ENCODE results near the gene SLC17A3.

The SLC17A3 gene

GRCh38 chr6:25874118-25874517 lies at the start of gene SLC17A3:
Gene SLC17A3, minus strand, starts transcription at chr6:25874243. Its CDS starts 5,856 bp downstream, at chr6:25868387.
- no peak for TF ChIP-seq JUND (IDR thresholded peaks at IDR 0.05; ENCODE audit: low read depth)
- in situ Hi-C loops (cut with HindIII; ENCODE audit: low pct_unique_long_range_greater_than_20kb, low sequenced_read_pairs), result no loop called here
- DNase-seq (ENCODE audit: low read depth in 1 of 2, low spot score in 1 of 2), result no peak

GRCh38 chr6:25922301-25922700 lies 48.3 kb upstream of the SLC17A3 start:
- no peak for TF ChIP-seq JUND (IDR thresholded peaks at IDR 0.05; ENCODE audit: low read depth)
- DNase-seq (ENCODE audit: low read depth in 1 of 2, low spot score in 1 of 2), result no peak
- in situ Hi-C loops (cut with HindIII; ENCODE audit: low pct_unique_long_range_greater_than_20kb, low sequenced_read_pairs), result no loop called here

- in situ Hi-C loops (cut with HindIII; ENCODE audit: low pct_unique_long_range_greater_than_20kb, low sequenced_read_pairs), result no loop called here
- DNase-seq (ENCODE audit: low read depth in 1 of 2, low spot score in 1 of 2), result no peak
- no peak for TF ChIP-seq JUND (IDR thresholded peaks at IDR 0.05; ENCODE audit: low read depth)
These were observed 47.6 kb upstream of the SLC17A3 start for GRCh38 chr6:25921525-25922203.

GRCh38 chr6:25919657-25920056 lies 45.6 kb upstream of the SLC17A3 start:
- no peak for DNase-seq (ENCODE audit: low read depth in 1 of 2, low spot score in 1 of 2)
- TF ChIP-seq JUND (IDR thresholded peaks at IDR 0.05; ENCODE audit: low read depth), result no peak
- in situ Hi-C loops (cut with HindIII; ENCODE audit: low pct_unique_long_range_greater_than_20kb, low sequenced_read_pairs), result no loop called here

GRCh38 chr6:25918083-25918683 lies 44.1 kb upstream of the SLC17A3 start:
- in situ Hi-C loops (cut with HindIII; ENCODE audit: low pct_unique_long_range_greater_than_20kb, low sequenced_read_pairs), result no loop called here
- TF ChIP-seq JUND (IDR thresholded peaks at IDR 0.05; ENCODE audit: low read depth), result no peak
- DNase-seq (ENCODE audit: low read depth in 1 of 2, low spot score in 1 of 2), result no peak

- no peak for TF ChIP-seq JUND (IDR thresholded peaks at IDR 0.05; ENCODE audit: low read depth)
- in situ Hi-C loops (cut with HindIII; ENCODE audit: low pct_unique_long_range_greater_than_20kb, low sequenced_read_pairs), result no loop called here
- DNase-seq (ENCODE audit: low read depth in 1 of 2, low spot score in 1 of 2), result no peak
These were observed 42.9 kb upstream of the SLC17A3 start for GRCh38 chr6:25916789-25917490.

- TF ChIP-seq JUND (IDR thresholded peaks at IDR 0.05; ENCODE audit: low read depth), result no peak
- in situ Hi-C loops (cut with HindIII; ENCODE audit: low pct_unique_long_range_greater_than_20kb, low sequenced_read_pairs), result no loop called here
- DNase-seq (ENCODE audit: low read depth in 1 of 2, low spot score in 1 of 2), result no peak
These were observed 42.3 kb upstream of the SLC17A3 start for GRCh38 chr6:25916330-25916729.

- TF ChIP-seq JUND (IDR thresholded peaks at IDR 0.05; ENCODE audit: low read depth), result no peak
- DNase-seq (ENCODE audit: low read depth in 1 of 2, low spot score in 1 of 2), result no peak
- in situ Hi-C loops (cut with HindIII; ENCODE audit: low pct_unique_long_range_greater_than_20kb, low sequenced_read_pairs), result no loop called here
These were observed 39.7 kb upstream of the SLC17A3 start for GRCh38 chr6:25913741-25914140.

GRCh38 chr6:25911351-25911750 lies 37.3 kb upstream of the SLC17A3 start:
- no peak for TF ChIP-seq JUND (IDR thresholded peaks at IDR 0.05; ENCODE audit: low read depth)
- no peak for DNase-seq (ENCODE audit: low read depth in 1 of 2, low spot score in 1 of 2)
- in situ Hi-C loops (cut with HindIII; ENCODE audit: low pct_unique_long_range_greater_than_20kb, low sequenced_read_pairs), result no loop called here

GRCh38 chr6:25907475-25908014 lies 33.5 kb upstream of the SLC17A3 start:
- DNase-seq (ENCODE audit: low read depth in 1 of 2, low spot score in 1 of 2), result no peak
- in situ Hi-C loops (cut with HindIII; ENCODE audit: low pct_unique_long_range_greater_than_20kb, low sequenced_read_pairs), result no loop called here
- TF ChIP-seq JUND (IDR thresholded peaks at IDR 0.05; ENCODE audit: low read depth), result no peak

GRCh38 chr6:25903467-25904099 lies 29.5 kb upstream of the SLC17A3 start:
- TF ChIP-seq JUND (IDR thresholded peaks at IDR 0.05; ENCODE audit: low read depth), result no peak
- no peak for DNase-seq (ENCODE audit: low read depth in 1 of 2, low spot score in 1 of 2)
- in situ Hi-C loops (cut with HindIII; ENCODE audit: low pct_unique_long_range_greater_than_20kb, low sequenced_read_pairs), result no loop called here

GRCh38 chr6:25902071-25902470 lies 28.0 kb upstream of the SLC17A3 start:
- no peak for TF ChIP-seq JUND (IDR thresholded peaks at IDR 0.05; ENCODE audit: low read depth)
- in situ Hi-C loops (cut with HindIII; ENCODE audit: low pct_unique_long_range_greater_than_20kb, low sequenced_read_pairs), result no loop called here
- DNase-seq (ENCODE audit: low read depth in 1 of 2, low spot score in 1 of 2), result no peak

Data from T47D (cell line).